GM19099 (cell line): ENCODE measurements around the gene ANKRD53.

ENCODE experiments used
- POLR2A ChIP-seq: IDR thresholded peaks from 3 replicates; pipeline ENCODE4 v1.6.1; 2011; ENCODE audit warnings: low read depth; ENCODE audit not compliant: insufficient read length; ENCODE audit errors: extremely low read depth

Gene ANKRD53

GRCh38 chr2:71003966-71004755 lies 25.7 kb downstream of the ANKRD53 start:
- TF ChIP-seq POLR2A, result no peak

DNA sequence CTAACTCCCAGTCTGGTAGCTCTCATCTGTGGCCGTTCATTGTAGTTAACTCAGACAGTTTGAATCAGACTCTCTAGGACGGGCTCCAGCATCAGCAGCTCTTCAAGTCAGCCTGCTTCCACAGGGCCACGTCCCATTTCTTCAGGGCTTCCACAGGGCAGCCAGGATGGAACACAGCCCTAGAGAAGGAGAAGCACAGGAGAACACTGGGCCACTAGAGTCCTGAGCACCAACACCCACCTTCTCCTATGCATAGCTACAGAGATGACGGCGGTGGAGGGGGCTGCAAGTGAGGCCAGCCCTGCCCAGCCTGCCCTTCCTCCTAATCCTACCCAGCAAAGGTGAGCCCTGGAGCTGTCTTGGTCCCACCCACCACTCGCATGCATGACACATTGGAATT lies 26.4 kb downstream of the ANKRD53 start:
- TF ChIP-seq POLR2A, result no peak

DNA sequence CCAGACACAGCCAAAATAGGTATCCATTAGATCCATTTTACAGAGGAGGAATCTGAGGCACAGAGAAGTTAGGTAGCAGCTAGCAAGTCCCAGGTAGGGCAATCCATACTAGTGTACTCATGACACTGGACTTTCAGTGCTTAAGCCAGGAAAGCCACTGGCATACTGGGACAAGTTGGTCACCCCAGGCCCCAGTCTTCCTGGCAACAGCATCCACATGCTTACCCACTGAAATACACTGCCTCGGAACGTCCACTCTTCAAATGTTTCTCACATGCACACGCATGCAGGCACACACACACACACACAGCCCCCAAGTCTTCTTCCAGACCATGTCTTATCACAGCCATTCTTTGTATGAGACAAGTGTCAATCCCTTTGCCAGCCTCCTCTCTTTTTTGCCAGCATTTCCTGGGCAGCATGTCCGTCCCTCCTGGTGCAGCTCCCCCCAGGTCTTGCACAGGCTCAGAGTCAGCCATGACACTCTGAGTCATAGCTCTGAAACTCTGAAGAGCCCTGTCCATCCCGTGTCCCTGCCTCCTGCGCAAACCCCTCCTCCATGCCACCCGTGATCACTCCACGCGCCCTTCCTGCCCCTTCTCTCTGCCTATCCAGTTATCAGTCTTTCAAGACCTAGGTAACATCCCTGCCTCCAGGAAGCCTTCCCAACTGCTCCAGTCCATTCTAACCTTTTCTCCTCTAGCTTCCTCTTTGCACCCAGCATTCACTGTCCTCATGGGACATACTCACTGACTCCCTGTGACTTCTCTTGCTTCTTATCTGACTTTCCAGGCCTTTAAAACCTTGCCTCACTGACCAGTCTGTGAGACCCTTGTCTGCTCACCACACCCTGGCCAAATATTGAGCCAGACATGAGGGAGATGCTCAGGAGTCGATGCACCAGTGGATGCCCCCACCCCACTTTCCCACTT lies 27.1 kb downstream of the ANKRD53 start:
- TF ChIP-seq POLR2A, result no peak

DNA sequence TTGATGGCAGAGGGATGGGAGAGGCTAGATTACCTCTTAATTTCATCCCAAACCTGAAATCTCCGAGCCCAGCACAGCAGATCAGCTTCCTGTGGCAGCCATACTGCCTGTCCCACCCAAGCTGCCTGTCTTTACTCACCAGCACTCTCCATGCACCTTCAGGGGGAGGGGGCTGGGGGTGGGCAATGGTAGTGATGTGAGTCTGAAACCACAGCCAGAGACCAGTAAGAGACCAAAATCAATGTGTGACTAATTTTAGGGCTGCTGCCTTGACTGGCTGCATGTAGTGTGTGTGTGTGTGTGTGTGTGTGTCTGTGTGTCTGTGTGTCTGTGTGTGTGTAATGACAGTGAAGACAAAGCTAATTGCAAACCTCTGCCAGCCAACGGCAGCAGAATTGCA lies 27.9 kb downstream of the ANKRD53 start:
- no peak for TF ChIP-seq POLR2A

GRCh38 chr2:71006955-71007799 lies 28.7 kb downstream of the ANKRD53 start:
- TF ChIP-seq POLR2A, result no peak

DNA sequence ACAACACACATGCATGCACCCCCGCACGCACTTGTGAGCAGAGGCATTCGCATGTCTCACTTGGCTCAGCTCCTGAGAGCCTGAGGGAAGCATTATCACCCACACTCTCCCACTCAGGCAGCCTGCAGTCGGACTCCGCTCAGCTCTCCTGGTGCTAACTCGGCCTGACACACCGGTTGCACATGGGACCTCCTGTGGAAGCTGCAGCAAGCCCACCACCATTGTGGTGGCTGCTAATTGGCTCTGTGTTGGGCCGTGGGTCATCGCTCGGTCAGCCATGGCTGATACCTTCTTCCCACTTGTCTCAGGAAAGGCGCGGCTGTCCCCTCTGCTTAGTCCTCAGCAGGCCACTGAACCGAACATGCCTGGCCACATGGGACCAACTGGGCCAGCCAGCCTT lies 29.9 kb downstream of the ANKRD53 start:
- TF ChIP-seq POLR2A, result no peak

GRCh38 chr2:71018625-71019024 lies 40.2 kb downstream of the ANKRD53 start:
- no peak for TF ChIP-seq POLR2A
